Adipose tissue (tissue), 3 donors: ENCODE results near the gene ANKRD65. TPM values are rescaled to one million over a fixed set of nuclear protein-coding genes. Genes with fewer than 3 reads are reported as not detected.
"Not testable (repeated sequence)": the region's sequence is repeated elsewhere in the genome, so short reads cannot be mapped to it uniquely, and the experiment has no call there.

ENCODE experiments used
- H3K27ac ChIP-seq: one replicate; pipeline ENCODE4 v1.5.1; 2013; ENCODE audit warnings: low read depth, low read length
- WGBS, 3 donors: extraction: QIAGEN DNeasy Blood & Tissue Kit; methylation state at CpG; one replicate each; pipeline ENCODE4 v1.1.7; 2013; 5-methylcytosine and 5-hydroxymethylcytosine counted together
- polyA plus RNA-seq, 3 donors: library from polyadenylated mRNA; stranded (reverse); fragments of 200-250 nt; gene quantifications; one replicate each; pipeline ENCODE4 v1.2.3, GENCODE V29; 2013
- donor health status: healthy with polysubstance abuse.
- donor health status: Bipolar disorder and iron deficiency.
- donor health status: healthy.

Gene ANKRD65
- polyA plus RNA-seq, 3 donors, result 9.9 to 25.5 (median 10.6) TPM

DNA sequence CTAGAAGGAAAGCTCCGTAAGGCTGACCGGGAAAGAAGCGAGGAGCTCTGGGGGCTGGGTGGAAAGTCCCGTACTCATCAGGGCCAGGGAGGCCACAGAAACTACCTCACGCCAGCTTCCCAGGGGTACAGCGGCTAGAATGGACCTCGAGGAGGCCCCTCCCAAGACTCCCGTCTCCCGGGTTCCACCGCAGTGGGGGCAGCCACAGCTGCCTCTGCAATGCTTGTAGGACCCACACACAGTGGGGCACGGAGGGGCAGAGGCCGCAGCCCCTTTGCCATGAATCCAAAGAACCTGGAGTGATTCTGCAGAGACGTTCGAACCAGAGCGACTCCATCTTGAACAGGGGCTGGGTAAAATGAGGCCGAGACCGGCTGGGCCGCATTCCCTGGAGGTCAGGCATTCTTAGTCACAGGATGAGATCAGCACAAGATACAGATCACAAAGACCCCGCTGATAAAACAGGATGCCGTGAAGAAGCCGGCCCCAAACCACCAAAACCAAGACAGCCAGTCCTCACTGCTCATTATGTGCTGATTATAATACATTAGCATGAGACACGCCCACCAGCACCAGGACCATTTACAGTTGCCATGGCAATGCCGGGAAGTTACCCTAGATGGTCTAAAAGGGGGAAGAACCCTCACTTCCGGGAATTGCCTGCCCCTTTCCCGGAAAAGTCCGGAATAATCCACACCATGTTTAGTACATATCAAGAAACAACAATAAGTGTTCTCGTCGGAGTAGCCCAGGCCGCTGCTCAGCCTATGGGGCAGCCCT is 1.6 kb upstream of the ANKRD65 start:
- WGBS, 3 donors, result 55 to 76% (median 64%) methylated on average over 29 of the region's 29 CpGs
- H3K27ac ChIP-seq, result no peak overlapping the region

DNA sequence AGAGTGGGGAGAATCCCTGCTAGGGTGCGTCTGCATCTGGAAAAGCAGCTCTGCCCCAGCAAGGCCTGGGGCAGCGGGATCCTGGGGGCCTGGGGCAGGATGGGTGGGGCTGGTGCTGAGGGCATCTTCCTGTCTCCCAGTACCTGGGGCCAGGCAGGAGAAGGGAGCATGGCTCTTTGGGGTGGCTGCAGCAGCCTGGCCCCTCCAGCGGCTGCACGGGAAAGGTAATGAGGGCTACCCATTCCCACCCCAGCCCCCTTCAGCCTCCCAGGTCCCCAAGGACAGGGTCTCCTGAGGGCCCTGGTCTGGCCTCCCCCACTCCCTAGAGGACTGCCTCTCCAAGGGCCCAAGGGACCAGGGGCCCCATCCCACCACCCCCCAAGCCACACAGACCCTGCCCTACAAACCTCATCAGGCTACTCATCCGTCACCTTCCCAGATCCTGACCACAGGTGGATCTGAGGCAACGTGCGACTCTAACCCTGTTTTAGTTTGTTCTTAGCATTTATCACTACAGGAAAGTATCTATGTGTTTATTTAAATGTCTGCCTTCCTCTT is 910 bp upstream of the ANKRD65 start:
- WGBS, 3 donors, result 86 to 91% (median 88%) methylated on average over 7 of the region's 7 CpGs
- no peak overlapping the region for H3K27ac ChIP-seq

DNA sequence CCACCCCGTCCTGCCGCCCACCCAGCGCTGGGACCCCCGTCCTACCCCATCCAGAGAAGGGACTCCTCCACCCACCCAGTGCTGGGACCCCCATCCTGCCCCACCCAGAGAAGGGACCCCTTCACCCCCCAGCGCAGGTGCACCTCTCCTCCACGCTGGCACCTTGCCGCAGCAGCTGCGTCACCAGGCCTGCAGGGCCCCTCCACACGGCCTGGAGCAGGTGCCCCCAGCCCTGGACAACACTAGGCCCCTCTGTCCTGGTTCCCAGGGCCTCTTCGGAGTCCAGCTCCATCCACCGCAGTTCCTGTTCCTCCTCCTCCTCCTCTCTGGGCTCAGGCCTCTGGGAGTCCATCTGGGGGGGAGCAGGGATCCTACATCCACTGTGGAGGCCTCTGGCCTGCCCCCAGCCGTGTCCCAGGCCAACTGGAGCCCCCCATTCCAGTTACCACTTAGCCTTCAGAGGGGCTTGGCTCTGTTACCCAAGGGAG is 378 bp downstream of the ANKRD65 start:
- WGBS, 3 donors, result 30 to 73% (median 54%) methylated on average over 11 to 12 of the region's 12 CpGs
- no peak overlapping the region for H3K27ac ChIP-seq

DNA sequence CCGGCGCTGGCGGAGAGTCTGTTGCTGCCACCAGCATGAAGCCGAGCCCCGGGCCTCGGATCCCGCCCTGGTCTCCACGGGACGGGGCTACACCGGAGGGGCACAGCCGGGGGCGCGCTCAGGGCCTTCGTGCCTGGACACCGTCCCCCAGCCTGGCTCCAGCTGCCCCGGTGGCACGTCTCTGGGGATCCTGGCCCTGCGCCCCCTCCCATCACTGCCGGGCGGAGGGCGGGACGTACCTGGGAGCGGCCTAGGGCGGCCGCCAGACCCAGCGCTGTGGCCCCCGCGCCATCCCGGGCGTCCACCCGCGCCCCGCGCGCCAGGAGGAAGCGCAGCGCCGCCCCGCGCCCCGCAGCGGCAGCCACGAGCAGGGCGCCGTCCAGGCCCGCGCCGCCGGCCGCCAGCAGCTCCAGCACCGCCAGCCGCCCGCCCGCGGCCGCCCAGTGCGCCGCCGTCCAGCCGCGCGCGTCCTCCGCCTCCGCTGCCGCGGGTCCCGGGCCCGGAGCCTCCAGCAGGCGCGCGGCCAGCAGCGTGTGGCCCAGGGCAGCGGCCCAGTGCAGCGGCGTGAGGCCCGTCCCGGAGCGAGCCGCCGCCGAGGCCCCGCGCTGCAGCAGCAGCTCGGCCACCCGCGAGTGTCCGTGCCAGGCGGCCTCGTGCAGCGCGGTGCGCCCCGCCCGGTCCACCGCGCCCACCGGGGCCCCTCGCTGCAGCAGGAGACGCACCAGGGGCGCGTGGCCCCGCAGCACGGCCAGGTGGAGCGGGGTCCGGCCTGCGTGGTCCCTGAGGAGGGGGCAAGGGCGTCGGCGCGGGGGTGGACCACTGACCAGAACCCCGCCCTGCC is 1.0 kb downstream of the ANKRD65 start:
- H3K27ac ChIP-seq, result no peak overlapping the region
- WGBS, 3 donors, result 10 to 12% (median 11%) methylated on average over 56 to 112 of the region's 112 CpGs

DNA sequence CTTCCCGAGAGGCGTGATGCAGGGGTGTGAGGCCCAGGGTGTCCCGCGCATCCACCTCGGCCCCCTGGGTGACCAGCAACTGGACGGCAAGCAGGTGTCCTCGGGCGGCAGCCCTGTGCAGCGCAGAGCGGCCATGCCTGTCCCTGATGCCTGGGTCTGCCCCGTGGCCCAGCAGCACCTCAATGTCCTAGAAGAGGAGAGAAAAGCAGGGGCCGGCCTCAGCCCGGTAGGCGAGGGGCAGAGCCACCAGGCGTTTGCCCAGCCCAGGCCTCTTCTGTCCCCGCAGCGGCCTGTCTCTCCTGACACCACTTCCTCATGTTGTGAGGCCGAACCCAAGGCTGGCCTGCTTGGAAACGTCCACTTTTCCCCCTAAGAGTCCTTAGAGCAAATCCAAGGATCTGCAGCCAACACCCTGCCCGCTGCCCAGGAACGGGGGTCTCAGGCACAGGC is 1.7 kb downstream of the ANKRD65 start:
- no peak overlapping the region for H3K27ac ChIP-seq
- WGBS, 3 donors, result 60 to 84% (median 78%) methylated on average over 18 to 21 of the region's 21 CpGs

DNA sequence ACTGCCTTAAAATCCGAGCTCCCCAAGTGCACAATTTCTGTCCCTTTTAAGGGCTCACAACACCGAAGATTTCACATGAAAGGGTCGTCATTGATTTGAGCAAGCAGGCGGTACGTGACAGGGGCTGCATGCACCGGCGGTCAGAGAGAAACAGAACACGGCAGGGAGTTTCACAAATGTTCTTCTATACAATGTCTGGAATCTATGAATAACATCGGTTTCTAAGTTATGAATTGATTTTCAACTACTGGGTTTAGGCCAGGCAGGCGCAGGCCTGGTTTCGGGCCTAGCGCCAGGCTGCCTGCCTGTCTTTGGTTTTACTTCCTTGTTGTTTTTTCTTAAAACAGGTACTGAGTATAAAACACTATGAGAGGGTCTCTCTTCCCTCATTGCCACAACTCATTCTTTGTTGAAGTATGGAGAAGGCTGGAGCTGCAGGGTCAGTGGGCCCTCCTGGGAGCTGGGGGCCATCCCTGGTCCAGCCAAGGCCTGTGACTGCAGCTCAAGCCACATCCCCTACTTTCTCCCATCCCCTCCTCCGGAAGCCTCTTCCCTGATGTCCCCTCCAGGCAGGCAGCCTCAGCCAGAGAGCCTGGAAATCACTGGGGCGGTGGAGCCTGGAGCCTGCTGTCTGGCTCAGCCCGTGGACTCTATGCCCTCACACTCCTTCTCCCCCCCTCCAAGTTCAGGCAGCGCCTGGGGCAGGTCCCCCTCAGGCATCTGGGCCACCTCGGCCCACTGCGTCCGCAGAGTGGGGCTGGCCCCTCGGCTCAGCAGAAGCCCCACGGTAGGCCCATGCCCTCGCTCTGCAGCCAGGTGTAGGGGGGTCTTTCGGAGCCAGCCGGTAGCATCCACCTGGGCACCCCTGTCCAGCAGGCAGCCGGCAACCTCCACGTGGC is 2.4 kb downstream of the ANKRD65 start:
- 69 to 95% (median 89%) methylated on average over 23 to 26 of the region's 26 CpGs for WGBS, 3 donors
- no peak overlapping the region for H3K27ac ChIP-seq

DNA sequence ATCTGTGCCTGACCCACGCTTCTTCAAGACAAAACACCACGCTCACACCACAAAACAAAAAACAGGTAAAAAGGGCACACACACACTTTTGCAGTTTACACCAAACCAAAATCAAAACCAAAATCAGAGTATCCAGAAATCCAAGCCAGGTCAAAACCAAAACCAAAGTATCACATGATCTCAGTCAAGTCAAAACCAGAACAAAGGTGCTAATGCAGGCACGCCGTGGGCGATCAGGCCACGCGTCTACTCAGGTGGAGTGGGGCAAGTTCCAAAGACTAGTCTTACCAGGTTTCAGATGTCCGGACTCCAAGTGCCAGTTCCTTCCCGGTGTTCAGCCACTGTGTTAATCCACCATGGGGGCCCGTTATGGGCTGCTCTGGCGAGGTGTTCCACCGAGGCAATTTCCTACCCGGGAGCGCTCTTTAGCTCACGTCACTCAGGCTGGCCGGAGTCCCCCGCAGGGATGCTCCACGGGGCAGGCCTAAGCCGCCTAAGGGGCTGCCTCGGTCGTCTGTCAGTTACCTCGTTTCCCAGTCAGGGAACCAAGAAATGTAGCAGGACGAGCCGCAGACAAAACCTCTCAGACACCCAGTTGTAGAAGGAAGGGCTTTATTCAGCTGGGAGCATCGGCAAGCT is 3.1 kb downstream of the ANKRD65 start:
- H3K27ac ChIP-seq, result not testable (repeated sequence)
- 65 to 93% (median 91%) methylated on average over 25 of the region's 25 CpGs for WGBS, 3 donors

DNA sequence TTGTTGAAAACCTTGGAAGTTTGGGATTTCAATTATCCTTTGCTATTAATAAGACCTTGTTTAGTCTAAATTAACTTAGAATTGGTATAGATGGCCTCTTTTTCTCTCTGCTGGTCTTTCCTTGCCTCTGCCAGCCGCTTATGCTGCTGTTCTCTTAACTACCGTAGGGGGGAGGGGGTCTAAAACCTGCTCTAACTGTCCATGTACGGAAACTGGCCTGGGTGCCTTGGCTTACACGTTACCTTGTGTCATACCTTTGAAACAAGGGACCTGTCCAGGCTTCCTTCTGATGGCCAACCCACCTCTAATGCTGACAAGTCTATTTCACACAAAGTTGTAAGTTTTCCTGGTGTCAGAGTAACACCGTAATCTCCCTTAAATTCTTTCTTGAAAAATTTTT is 3.7 kb downstream of the ANKRD65 start:
- not testable (repeated sequence) for H3K27ac ChIP-seq
- WGBS, 3 donors, result 55 to 85% (median 80%) methylated on average over 5 of the region's 5 CpGs

DNA sequence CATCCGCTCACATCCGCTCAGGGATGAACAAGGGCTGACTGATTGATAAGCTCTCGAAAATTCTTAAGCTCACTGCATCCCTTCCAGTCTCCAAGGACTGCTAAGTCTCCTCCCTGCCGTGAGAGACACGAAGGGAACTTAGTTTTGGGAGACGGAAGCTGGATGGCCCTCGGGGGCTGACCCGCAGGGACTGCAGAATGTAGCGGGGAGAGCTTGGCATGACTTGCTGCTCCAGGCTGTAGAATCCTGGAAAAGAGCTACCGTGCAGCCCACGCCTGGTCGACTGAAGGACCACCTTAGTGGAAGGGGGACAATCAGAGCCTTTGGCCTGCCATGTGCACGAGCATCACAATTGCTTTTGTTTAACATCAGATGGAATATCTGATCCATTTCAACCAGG is 5.3 kb downstream of the ANKRD65 start:
- no peak overlapping the region for H3K27ac ChIP-seq
- WGBS, 3 donors, result 77 to 84% (median 81%) methylated on average over 13 of the region's 13 CpGs

DNA sequence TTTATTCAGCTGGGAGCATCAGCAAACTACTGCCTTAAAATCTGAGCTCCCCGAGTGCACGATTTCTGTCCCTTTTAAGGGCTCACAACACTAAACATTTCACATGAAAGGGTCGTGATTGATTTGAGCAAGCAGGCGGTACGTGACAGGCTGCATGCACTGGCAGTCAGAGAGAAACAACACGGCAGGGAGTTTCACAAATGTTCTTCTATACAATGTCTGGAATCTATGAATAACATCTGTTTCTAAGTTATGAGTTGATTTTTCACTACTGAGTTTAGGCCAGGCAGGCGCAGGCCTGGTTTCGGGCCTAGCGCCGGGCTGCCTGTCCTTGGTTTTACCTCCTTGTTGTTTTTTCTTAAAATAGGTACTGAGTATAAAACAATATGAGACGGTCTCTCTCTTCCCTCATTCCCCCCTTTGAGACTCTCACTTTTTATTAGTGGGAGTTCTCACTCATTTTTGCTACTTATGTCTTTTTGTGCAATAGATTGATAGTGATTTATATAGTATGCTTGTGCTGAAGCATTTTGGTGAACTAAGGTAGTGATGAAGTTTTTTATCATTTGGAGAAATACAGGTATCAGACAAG is 8.7 kb downstream of the ANKRD65 start:
- H3K27ac ChIP-seq, result not testable (repeated sequence)
- WGBS, 3 donors, result 91 to 95% (median 94%) methylated on average over 11 of the region's 11 CpGs

DNA sequence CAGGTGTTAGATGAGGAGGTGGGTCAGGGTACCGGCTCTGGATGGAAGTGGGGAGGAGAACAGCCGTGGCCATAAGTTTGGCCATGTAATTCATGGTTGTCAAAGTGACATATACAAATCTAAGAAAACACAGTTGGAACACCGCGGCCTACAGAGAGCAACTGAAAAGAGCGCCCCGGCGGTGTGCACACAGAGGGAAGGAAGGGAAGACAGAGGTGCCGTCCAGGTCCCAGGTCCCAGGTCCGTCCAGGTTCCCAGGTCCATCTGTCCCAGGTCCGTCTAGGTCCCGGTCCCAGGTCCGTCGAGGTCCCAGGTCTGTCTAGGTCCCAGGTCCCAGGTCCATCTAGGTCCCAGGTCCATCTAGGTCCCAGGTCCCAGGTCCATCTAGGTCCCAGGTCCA is 9.4 kb downstream of the ANKRD65 start:
- no peak overlapping the region for H3K27ac ChIP-seq
- 92 to 96% (median 95%) methylated on average over 13 of the region's 13 CpGs for WGBS, 3 donors

DNA sequence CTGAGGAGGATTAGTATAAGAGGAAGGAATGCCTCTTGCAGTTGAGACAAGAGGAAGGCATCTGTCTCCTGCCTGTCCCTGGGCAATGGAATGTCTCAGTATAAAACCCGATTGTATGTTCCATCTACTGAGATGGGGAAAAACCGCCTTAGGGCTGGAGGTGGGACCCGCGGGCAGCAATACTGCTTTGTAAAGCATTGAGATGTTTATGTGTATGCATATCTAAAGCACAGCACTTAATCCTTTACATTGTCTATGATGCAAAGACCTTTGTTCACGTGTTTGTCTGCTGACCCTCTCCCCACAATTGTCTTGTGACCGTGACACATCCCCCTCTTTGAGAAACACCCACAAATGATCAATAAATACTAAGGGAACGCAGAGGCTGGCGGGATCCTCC is 10.8 kb downstream of the ANKRD65 start:
- not testable (repeated sequence) for H3K27ac ChIP-seq
- WGBS, 3 donors, result 69 to 75% (median 74%) methylated on average over 8 of the region's 8 CpGs

DNA sequence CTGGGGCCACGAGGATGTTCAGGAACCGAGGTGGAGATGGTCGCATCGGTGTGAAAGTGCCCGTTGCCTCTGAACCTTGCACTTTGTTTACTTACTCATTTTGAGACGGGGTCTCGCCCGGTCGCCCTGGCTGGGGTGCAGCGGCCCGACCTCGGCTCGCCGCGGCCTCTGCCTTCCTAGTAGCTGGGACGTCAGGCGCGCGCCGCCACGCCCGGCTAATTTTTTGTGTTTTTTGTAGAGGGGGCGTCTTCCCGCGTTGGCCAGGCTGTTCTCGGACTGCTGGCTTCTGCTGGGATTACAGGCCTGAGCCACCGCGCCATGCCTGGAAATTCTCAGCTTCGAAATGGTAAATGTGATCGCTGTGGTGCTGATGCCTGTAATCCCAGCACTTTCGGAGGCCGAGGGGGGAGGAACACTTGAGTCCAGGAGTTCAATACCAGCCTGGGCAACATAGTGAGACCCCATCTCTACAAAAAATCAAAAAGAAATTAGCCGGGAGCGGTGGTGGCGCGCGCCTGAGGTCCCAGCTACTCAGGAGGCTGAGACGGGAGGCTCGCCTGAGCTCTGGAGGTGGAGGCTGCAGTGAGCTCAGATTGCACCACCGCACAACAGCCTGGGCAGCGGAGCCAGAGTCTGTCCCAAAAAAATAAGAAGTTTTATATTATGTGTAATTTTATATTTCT is 13.3 kb downstream of the ANKRD65 start:
- 7 to 9% (median 9%) methylated on average over 41 of the region's 41 CpGs for WGBS, 3 donors
- no peak overlapping the region for H3K27ac ChIP-seq

DNA sequence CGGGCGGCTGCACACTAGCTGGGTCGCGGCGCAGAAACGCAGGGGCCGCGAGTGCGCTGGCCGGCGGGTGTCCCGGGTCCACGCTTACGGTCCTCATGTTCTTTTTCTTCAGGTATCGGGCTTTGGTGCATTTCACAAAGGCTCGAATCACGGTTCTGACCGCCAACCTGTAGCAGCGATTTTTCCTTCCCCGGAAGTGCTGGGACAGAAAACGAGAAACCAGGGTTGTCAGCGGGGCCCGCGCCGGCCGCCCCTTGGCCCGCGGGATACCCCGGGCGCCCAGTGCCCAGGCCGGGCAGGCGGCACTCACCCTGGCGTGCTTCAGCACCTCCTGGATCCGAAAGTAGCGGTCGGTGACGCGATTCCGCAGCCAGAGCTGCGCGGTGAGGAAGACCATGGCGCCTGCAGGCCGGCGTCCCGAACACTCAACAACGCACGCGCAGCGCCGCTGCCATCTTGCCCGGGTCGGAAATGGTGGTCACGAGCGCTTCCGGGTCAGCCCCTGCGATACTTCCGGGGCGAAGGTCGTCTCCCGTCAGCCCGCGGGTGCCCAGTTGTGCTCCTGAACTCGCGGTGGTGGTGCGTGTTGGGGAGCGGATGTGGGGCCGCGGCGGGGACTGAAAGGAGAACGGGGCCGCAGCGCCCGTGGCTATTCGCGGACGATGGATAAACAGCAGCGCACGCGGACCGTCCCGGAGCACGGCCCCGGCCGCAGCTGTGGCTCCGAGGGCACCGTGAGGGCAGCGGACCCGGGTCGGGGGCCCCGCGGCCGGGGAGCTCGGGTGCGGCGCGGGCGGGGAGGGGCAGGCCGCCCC is 14.0 kb downstream of the ANKRD65 start, which contains the start of gene MRPL20:
Gene MRPL20 (minus strand): TSS at position 473 of the 815 bp plus-strand sequence. CDS start 76 bp downstream, at position 397.
- 0 to 1% (median 1%) methylated on average over 93 to 98 of the region's 98 CpGs for WGBS, 3 donors
- H3K27ac ChIP-seq, result no peak within 1 kb of the TSS

DNA sequence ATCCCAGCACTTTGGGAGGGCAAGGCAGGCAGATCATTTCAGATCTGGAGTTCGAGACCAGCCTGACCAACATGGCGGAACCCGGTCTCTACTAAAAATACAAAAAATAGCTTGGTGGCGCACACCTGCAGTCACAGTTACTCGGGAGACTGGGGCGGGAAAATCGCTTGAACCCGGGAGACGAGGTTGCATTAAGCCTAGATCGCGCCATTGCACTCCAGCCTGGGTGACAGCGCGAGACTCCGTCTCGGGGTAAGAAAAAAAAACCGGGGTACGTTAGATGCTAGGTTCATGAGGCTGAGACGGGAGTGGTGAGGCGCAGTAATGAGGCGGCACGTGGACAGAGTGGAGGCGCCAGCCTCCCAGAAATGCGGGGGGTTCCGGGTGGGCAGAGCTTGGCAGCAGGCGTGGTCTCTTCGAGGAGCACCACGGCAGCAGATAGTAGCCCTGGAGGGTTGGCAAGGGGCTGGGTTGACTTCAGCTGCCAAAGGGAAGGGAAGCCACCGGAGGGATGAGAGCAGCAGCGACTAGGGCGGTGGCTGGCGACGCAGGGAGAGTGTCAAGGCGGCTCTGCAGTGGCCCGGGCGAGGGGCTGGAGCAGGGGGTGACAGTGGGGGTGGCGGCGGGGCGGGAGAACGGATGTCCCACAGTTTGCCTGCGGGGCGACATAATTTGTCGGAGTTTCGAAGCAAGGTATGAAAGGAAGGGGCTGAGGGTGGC is 14.8 kb downstream of the ANKRD65 start:
- WGBS, 3 donors, result 37 to 44% (median 41%) methylated on average over 39 to 43 of the region's 43 CpGs
- H3K27ac ChIP-seq, result no peak overlapping the region
